ENCODE data around the gene PSMB5.

DNA sequence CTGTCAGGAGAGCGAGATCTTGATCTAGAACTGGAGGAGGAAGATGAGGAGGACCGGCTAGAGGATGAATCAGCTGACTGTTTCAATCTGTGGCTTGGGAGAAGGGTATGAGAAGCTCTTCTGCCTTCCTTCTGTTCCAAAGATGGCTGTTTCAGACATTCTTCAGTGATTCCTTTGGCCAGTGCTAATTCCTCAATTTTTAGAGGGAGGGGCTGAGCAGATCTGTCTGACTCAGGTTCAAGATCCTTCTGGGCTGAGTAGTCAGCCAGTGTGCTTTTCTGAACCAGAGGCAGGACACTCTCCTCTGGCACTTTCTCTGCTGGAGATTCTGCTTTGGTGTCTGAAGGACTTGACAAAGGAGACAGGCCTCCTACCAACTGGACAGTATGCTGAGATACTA is 45.0 kb upstream of the PSMB5 start:
- TF ChIP-seq POLR2A (IDR thresholded peaks at IDR 0.05) (no peak), CTCF (IDR thresholded peaks at IDR 0.05) (no peak)
